ENCODE measurements around the gene MITF.

MITF gene

GRCh38 chr3:69850849-69851248 is 111.6 kb downstream of the MITF start:
- TF ChIP-seq POLR2AphosphoS5 (IDR thresholded peaks at IDR 0.05; ENCODE audit: low read depth, low read length) (no peak), POLR2A (IDR thresholded peaks at IDR 0.05; ENCODE audit: low read depth, low read length) (no peak), TAF1 (IDR thresholded peaks at IDR 0.05; ENCODE audit: borderline replicate concordance, low read depth, low read length) (no peak)
- DNase-seq (ENCODE audit: insufficient read length) (no peak), FAIRE-seq (no peak)

- TF ChIP-seq TAF1 (IDR thresholded peaks at IDR 0.05; ENCODE audit: borderline replicate concordance, low read depth, low read length) (no peak), POLR2AphosphoS5 (IDR thresholded peaks at IDR 0.05; ENCODE audit: low read depth, low read length) (no peak), POLR2A (IDR thresholded peaks at IDR 0.05; ENCODE audit: low read depth, low read length) (no peak)
- FAIRE-seq (no peak), DNase-seq (ENCODE audit: insufficient read length) (no peak)
Observed at GRCh38 chr3:69853027-69853426, 113.8 kb downstream of the MITF start.

- DNase-seq (ENCODE audit: insufficient read length), result no peak
- no peak for FAIRE-seq
Observed at GRCh38 chr3:69855436-69856162, 116.3 kb downstream of the MITF start.

GRCh38 chr3:69856965-69857705 is 117.9 kb downstream of the MITF start:
- TF ChIP-seq POLR2AphosphoS5 (IDR thresholded peaks at IDR 0.05; ENCODE audit: low read depth, low read length) (no peak), TAF1 (IDR thresholded peaks at IDR 0.05; ENCODE audit: borderline replicate concordance, low read depth, low read length) (no peak), POLR2A (IDR thresholded peaks at IDR 0.05; ENCODE audit: low read depth, low read length) (no peak)
- no peak for DNase-seq (ENCODE audit: insufficient read length)
- no peak for FAIRE-seq

More at GRCh38 chr3:69855436-69856162, 116.3 kb downstream of the MITF start:
- TF ChIP-seq TAF1 (IDR thresholded peaks at IDR 0.05; ENCODE audit: borderline replicate concordance, low read depth, low read length) (no peak), POLR2A (IDR thresholded peaks at IDR 0.05; ENCODE audit: low read depth, low read length) (no peak), POLR2AphosphoS5 (IDR thresholded peaks at IDR 0.05; ENCODE audit: low read depth, low read length) (no peak)

GRCh38 chr3:69861556-69861955 is 122.3 kb downstream of the MITF start:
- FAIRE-seq (no peak), DNase-seq (ENCODE audit: insufficient read length) (no peak)
- no peak for TF ChIP-seq POLR2A (IDR thresholded peaks at IDR 0.05; ENCODE audit: low read depth, low read length)
- TF ChIP-seq POLR2AphosphoS5 (IDR thresholded peaks at IDR 0.05; ENCODE audit: low read depth, low read length), result no peak
- TF ChIP-seq TAF1 (IDR thresholded peaks at IDR 0.05; ENCODE audit: borderline replicate concordance, low read depth, low read length), result no peak

GRCh38 chr3:69864141-69864540 is 124.9 kb downstream of the MITF start:
- no peak for TF ChIP-seq POLR2A (IDR thresholded peaks at IDR 0.05; ENCODE audit: low read depth, low read length)
- no peak for TF ChIP-seq POLR2AphosphoS5 (IDR thresholded peaks at IDR 0.05; ENCODE audit: low read depth, low read length)
- TF ChIP-seq TAF1 (IDR thresholded peaks at IDR 0.05; ENCODE audit: borderline replicate concordance, low read depth, low read length), result no peak
- no peak for FAIRE-seq
- DNase-seq (ENCODE audit: insufficient read length), result no peak

- DNase-seq (ENCODE audit: insufficient read length) (no peak), FAIRE-seq (no peak)
- TF ChIP-seq POLR2A (IDR thresholded peaks at IDR 0.05; ENCODE audit: low read depth, low read length) (no peak), TAF1 (IDR thresholded peaks at IDR 0.05; ENCODE audit: borderline replicate concordance, low read depth, low read length) (no peak), POLR2AphosphoS5 (IDR thresholded peaks at IDR 0.05; ENCODE audit: low read depth, low read length) (no peak)
Observed at GRCh38 chr3:69864766-69865165, 125.5 kb downstream of the MITF start.

GRCh38 chr3:69865925-69866679 is 126.8 kb downstream of the MITF start:
- DNase-seq (ENCODE audit: insufficient read length) (no peak), FAIRE-seq (no peak)
- TF ChIP-seq POLR2AphosphoS5 (IDR thresholded peaks at IDR 0.05; ENCODE audit: low read depth, low read length) (no peak), POLR2A (IDR thresholded peaks at IDR 0.05; ENCODE audit: low read depth, low read length) (no peak), TAF1 (IDR thresholded peaks at IDR 0.05; ENCODE audit: borderline replicate concordance, low read depth, low read length) (no peak)

GRCh38 chr3:69866988-69867720 is 127.9 kb downstream of the MITF start:
- no peak for DNase-seq (ENCODE audit: insufficient read length)
- FAIRE-seq, result no peak
- TF ChIP-seq POLR2A (IDR thresholded peaks at IDR 0.05; ENCODE audit: low read depth, low read length), result no peak
- no peak for TF ChIP-seq TAF1 (IDR thresholded peaks at IDR 0.05; ENCODE audit: borderline replicate concordance, low read depth, low read length)
- no peak for TF ChIP-seq POLR2AphosphoS5 (IDR thresholded peaks at IDR 0.05; ENCODE audit: low read depth, low read length)

GRCh38 chr3:69867941-69868505 is 128.8 kb downstream of the MITF start:
- no peak for FAIRE-seq

More at GRCh38 chr3:69867941-69868505, 128.8 kb downstream of the MITF start:
- no peak for DNase-seq (ENCODE audit: insufficient read length)
- TF ChIP-seq TAF1 (IDR thresholded peaks at IDR 0.05; ENCODE audit: borderline replicate concordance, low read depth, low read length), result no peak
- no peak for TF ChIP-seq POLR2A (IDR thresholded peaks at IDR 0.05; ENCODE audit: low read depth, low read length)
- no peak for TF ChIP-seq POLR2AphosphoS5 (IDR thresholded peaks at IDR 0.05; ENCODE audit: low read depth, low read length)
